NCI-H345 treated with DMSO at 0.1 percent for 48 hours (cell line): ENCODE results near the gene DNASE1L1.

Source experiments
- DNase-seq: peaks from one replicate; lab custom pipeline; 2025; ENCODE audit not compliant: unreplicated experiment; lab: John Stamatoyannopoulos, UW

DNASE1L1 gene

DNA sequence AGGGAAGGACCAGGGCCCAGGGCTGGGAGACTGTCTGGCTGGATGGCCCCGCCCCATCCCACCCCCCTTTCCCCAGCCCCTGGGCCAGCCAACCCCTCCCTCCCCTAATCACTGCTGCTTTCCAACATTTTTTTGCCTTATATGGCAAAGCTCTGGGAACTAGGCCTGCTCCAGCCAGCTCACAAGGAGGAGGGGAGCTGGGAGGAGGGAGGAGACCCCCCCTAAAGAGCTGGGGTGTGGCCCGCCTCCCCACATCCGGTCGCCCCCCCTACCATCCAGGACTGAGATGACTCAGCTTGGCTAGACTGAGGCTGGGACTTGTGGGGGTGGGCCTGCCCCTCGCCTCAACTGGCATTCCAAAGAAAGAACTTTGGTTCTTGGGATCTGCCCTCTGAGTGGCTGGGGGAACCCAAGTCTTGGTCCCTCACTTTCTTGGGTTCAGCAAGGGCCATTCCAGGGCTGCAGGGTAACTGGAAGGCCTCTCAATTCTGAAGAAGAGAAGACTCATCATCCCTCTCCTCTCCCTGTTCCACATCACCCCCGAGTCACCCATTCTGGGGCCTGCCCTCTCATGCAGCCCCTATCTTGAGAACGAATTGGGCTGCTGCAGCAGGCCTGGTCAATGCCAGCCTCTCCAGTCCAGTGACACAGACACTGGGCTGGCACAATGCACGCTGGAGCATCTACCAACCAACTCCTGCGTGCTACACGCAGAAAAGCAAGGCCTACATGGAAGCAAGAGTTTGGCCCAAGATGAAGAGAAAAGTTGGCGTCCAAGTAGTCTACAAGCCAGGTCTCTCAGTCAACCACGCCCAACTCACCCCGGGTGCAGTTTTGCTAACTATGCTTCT, 39.4 kb downstream of the DNASE1L1 start:
- DNase-seq: no peak

GRCh38 chrX:154368630-154369448, 40.2 kb downstream of the DNASE1L1 start:
- peak; percentile 29 for DNase-seq

DNA sequence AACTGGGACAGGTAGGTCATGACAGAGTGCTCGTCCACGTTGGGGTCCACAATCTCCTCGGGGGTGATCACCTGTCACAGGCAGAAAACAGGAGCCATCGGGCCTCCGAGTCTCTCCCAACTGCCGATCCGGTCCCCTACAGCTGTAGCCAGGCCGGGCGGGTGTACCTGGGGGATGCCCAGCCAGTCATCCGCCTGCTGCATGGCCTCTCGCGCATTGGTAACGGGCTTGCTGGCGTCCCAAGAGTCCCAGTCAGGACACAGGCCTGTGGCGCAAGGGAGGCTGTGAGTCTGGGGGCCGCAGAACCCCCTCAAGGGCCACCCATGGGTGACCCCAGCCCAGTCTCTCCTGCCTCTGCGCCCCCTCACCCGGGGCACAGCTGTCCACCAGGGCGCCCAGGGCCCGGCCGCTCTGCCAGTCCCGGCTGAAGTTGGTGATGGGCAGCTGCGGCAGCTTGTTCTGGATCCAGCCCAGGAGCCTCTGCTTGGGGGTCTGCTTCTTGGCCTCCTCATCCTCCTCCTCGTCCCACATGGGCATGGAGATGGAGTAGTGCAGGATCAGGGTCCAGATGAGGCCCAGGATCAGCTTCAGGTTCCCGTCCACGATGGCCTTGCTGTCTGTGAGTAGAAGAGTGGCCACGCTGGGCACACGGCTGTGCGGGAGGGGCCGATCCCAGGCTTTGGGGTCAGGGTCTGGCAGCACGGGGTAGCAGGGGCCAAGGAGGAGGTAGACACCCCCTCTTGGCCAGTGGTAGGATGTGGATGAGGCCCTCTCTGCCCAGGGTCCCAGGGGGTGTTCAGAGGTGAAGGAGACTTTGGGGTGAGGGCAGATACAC, 41.4 kb downstream of the DNASE1L1 start:
- no peak for DNase-seq

DNA sequence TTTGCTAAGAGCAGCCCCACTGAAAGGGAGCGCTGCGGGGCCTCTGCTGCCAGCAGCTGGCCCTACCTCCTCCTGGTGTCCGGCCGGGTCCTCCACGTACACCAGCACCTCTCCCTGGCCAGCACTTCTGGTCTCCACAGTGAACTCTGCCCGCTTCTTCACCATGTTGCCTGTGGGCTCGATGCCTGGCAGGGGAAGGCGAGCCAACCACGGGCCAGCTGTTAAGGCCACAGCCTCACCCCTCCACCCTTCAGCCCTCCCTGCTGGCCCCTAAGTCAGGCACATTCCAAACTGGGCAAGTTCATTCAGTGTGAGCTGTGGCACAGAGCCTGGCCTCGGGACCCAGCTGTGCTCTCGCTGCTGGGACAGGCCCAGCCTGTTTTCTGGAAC, 42.4 kb downstream of the DNASE1L1 start:
- no peak for DNase-seq

DNA sequence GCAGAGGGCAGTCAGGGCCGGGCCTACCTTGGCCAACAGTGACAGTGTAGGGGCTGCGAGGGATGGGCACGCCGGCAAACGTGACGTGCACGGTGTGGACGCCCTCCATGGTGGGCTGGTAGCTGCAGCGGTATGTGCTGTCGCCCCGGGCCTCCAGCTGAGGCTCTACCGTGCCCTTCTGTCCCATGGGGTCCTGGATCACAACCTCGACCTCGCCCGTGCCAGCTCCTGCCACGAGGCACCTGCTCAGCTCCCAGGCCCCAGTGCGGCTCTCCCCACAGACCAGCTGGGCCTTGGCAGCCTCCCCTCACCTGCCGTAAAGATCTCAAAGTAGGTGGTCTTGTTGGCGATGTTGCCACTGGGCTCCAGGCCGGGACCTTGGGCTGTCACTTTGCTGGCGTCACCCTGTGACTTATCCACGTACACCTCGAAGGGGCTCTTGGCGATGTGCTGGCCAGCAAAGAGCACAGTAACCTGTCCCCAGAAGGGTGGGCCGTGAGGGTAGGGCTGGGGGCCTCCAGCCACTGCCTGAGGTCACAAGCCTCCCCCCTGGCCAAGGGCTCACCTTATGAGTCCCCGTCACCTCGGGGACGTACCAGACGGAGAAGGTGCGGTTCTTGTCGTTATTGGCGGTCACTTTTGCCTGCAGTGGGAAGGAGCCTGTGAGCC, 42.9 kb downstream of the DNASE1L1 start:
- DNase-seq: no peak

- no peak for DNase-seq
These were observed 43.9 kb downstream of the DNASE1L1 start for GRCh38 chrX:154365052-154365600.

GRCh38 chrX:154363706-154364439, 45.2 kb downstream of the DNASE1L1 start:
- DNase-seq: no peak

DNA sequence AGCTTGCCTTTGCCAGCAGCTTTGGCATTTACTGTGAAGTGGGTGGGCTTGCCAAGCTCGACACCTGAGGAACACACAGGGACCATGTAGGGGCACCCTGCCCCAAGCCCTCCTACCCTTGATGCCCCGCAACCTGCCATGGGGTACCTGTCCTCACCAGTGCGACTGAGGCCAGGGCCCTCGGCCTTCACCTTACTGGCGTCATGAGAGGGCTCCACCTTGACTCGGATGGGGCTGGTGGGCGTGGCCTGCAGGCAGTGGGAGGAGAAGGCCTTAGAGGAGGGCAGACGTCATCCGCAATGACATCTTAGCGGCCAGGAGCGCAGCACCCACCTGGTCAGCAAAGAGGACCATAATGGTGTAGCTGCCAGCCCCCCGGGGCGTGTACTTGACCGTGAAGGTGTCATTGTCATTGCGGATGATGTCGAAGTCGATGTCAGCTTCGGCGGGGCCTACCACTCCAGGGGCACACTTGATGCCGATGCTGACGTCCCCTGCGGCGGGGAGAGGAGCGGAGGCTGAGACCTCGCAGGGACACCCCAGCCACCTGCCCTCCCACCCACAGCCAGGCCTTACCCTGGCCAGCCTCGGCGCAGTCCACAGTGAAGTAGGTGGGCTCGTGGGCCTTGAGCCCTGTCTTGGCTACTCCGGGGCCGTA, 46.8 kb downstream of the DNASE1L1 start:
- DNase-seq: no peak

GRCh38 chrX:154360155-154360713, 48.8 kb downstream of the DNASE1L1 start:
- DNase-seq: no peak

GRCh38 chrX:154359362-154360154, 49.5 kb downstream of the DNASE1L1 start:
- DNase-seq: no peak

DNA sequence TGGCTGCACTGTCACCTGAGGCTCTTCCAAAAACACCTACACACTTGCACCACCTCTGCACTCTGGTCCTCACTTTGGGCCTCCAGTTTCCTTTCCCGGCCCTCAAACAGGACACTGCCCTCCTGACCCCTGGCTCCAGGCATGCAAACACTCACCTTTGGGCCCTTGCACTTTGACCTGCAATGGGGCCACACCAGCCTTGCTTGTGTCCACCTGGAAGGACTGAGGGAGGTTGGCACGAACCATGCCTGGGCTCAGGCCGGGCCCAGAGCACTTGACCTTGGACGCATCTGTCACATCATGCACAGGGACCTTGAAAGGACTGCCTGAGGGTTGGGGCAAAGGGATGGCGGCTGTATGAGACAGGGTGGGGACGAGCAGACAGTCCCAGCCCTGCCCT, 50.2 kb downstream of the DNASE1L1 start:
- DNase-seq: no peak

- DNase-seq: no peak
These were observed 51.0 kb downstream of the DNASE1L1 start for GRCh38 chrX:154358011-154358410.

DNA sequence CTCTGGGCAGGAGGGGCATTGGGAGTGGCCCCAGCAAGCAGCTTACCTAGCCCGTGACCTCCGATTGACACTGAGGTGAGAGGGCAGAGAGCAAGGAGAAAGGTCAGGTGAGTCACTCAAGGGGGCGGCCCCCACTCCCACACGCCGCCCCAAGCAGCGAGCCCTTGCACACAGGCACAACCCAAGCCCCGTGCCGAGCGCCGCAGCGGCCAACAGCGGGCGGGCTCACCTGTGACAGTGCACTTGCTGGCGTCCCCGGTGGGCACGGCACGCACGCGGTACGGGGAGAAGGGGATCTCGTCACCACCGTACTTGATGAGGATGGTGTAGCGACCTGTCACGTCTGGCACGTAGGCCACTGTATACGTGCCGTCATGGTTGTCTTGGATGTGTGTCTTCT, 51.8 kb downstream of the DNASE1L1 start:
- no peak for DNase-seq

DNA sequence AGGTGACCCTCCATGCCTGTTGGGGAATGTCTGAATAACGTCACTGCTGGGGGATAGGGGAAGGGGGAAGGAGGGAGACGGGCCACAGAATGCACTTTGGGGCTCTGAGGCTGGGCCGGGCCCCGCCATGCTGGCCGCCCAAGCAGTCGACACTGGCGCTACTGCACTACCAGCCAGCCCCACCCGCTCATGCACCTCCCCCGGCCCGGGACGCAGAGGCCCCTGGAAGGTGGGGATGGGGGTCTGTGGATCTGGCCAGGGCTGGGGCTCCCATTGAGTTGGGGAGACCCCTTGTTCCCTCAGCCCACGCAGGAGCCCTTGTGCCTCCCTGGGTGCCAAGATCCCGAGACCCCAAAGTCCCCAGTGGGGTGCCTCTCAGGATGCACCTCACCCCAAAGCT, 52.5 kb downstream of the DNASE1L1 start:
- no peak for DNase-seq

DNA sequence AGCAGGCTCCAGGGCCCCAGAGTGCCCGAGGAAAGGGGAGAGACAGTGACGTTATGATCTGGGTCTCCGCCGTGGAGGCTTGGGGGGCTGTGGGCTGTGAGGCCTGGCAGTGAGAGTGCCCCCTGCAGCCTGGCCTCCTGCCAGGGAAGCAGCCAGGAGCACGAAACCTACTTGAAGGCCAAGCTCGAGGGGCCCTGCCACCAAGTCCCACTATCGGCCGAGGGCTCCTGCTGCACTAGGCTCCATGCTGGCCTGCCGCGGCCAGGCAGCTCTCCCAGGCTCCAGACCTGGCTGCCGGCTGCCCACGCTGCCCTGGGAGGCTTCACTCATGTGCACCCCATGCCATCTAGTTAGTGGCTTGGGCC, 53.3 kb downstream of the DNASE1L1 start:
- DNase-seq: no peak

GRCh38 chrX:154355094-154355775, 53.8 kb downstream of the DNASE1L1 start:
- no peak for DNase-seq

DNA sequence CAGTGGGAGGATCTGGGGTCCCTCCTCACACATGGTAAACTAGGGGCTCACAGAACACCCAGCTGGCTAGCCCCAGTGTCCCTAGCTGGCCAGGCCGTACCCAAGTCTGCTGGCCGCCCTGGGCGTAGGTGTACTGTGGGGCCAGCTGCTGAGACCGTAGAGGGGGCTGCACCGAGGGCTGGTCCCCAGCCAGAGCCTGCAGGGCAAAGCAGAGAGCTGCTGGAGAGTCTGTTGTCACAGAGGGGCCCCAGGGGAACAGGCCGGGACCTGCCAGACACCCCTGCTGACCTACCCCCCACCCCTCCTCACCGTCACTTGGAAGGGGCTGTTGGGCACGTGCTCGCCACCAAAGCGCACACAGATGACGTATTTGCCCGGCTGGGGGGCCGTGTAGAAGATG, 54.5 kb downstream of the DNASE1L1 start:
- no peak for DNase-seq

GRCh38 chrX:154354013-154354412, 55.0 kb downstream of the DNASE1L1 start:
- no peak for DNase-seq
